ENCODE data around the gene ROR1. TPM values are rescaled to one million over a fixed set of nuclear protein-coding genes. Genes with fewer than 3 reads are reported as not detected.

ROR1 gene
- total RNA-seq, 1 donor: 52.5 TPM

GRCh38 chr1:63929106-63929478 is 155.3 kb downstream of the ROR1 start:
- no peak for TF ChIP-seq CTCF (IDR thresholded peaks at IDR 0.05; ENCODE audit: extremely low read depth, low read depth, low read length)
- Histone ChIP-seq H2AFZ (ENCODE audit: low read length) (no peak overlapping the region), H3K27ac (ENCODE audit: low read depth, low read length) (peak overlapping the region; percentile 52), H3K36me3 (ENCODE audit: insufficient read depth, low read length) (no peaks in the 10 kb centered on the region), H3K4me3 (ENCODE audit: insufficient read depth, low read length) (no peak overlapping the region), H3K4me1 (ENCODE audit: insufficient read depth, low read length) (peaks cover 23% of the 10 kb centered on the region), H3K4me2 (ENCODE audit: insufficient read depth, low read length) (peak overlapping the region; percentile 37), H3K9me3 (ENCODE audit: low read depth, low read length) (no peaks in the 10 kb centered on the region), H3K27me3 (ENCODE audit: insufficient read depth, low read length) (no peaks in the 10 kb centered on the region), H3K79me2 (ENCODE audit: insufficient read depth, low read length) (peaks cover 60% of the 10 kb centered on the region), H4K20me1 (ENCODE audit: insufficient read depth, low read length) (no peaks in the 10 kb centered on the region)
- DNase-seq (ENCODE audit: insufficient read length, low spot score, missing footprints): no peak

GRCh38 chr1:63931468-63931867 is 157.7 kb downstream of the ROR1 start:
- no peak overlapping the region for H2AFZ ChIP-seq (ENCODE audit: low read length)
- peak overlapping the region; percentile 40 for H3K27ac ChIP-seq (ENCODE audit: low read depth, low read length)
- H3K27me3 ChIP-seq (ENCODE audit: insufficient read depth, low read length): no peaks in the 10 kb centered on the region
- H3K4me3 ChIP-seq (ENCODE audit: insufficient read depth, low read length): no peak overlapping the region
- no peak overlapping the region for H3K4me2 ChIP-seq (ENCODE audit: insufficient read depth, low read length)
- H3K4me1 ChIP-seq (ENCODE audit: insufficient read depth, low read length): peaks cover 26% of the 10 kb centered on the region
- H3K36me3 ChIP-seq (ENCODE audit: insufficient read depth, low read length): no peaks in the 10 kb centered on the region
- TF ChIP-seq CTCF (IDR thresholded peaks at IDR 0.05; ENCODE audit: extremely low read depth, low read depth, low read length): no peak
- DNase-seq (ENCODE audit: insufficient read length, low spot score, missing footprints): no peak
- H3K79me2 ChIP-seq (ENCODE audit: insufficient read depth, low read length): peaks cover 67% of the 10 kb centered on the region
- H3K9me3 ChIP-seq (ENCODE audit: low read depth, low read length): no peaks in the 10 kb centered on the region
- H4K20me1 ChIP-seq (ENCODE audit: insufficient read depth, low read length): no peaks in the 10 kb centered on the region

- Histone ChIP-seq H3K4me1 (ENCODE audit: insufficient read depth, low read length) (peaks cover 15% of the 10 kb centered on the region), H3K9me3 (ENCODE audit: low read depth, low read length) (no peaks in the 10 kb centered on the region), H3K4me2 (ENCODE audit: insufficient read depth, low read length) (no peak overlapping the region), H3K27ac (ENCODE audit: low read depth, low read length) (no peak overlapping the region), H2AFZ (ENCODE audit: low read length) (no peak overlapping the region), H3K4me3 (ENCODE audit: insufficient read depth, low read length) (no peak overlapping the region), H3K36me3 (ENCODE audit: insufficient read depth, low read length) (no peaks in the 10 kb centered on the region), H3K79me2 (ENCODE audit: insufficient read depth, low read length) (peaks cover 60% of the 10 kb centered on the region), H4K20me1 (ENCODE audit: insufficient read depth, low read length) (no peaks in the 10 kb centered on the region), H3K27me3 (ENCODE audit: insufficient read depth, low read length) (no peaks in the 10 kb centered on the region)
- no peak for DNase-seq (ENCODE audit: insufficient read length, low spot score, missing footprints)
- TF ChIP-seq CTCF (IDR thresholded peaks at IDR 0.05; ENCODE audit: extremely low read depth, low read depth, low read length): no peak
These were observed 160.9 kb downstream of the ROR1 start for GRCh38 chr1:63934697-63935096.

- DNase-seq (ENCODE audit: insufficient read length, low spot score, missing footprints): peak; percentile 47
- Histone ChIP-seq H2AFZ (ENCODE audit: low read length) (no peak overlapping the region), H3K27ac (ENCODE audit: low read depth, low read length) (no peak overlapping the region), H3K36me3 (ENCODE audit: insufficient read depth, low read length) (no peaks in the 10 kb centered on the region), H3K9me3 (ENCODE audit: low read depth, low read length) (no peaks in the 10 kb centered on the region), H3K79me2 (ENCODE audit: insufficient read depth, low read length) (peaks cover 58% of the 10 kb centered on the region), H3K4me2 (ENCODE audit: insufficient read depth, low read length) (no peak overlapping the region), H3K4me3 (ENCODE audit: insufficient read depth, low read length) (no peak overlapping the region), H3K27me3 (ENCODE audit: insufficient read depth, low read length) (no peaks in the 10 kb centered on the region), H4K20me1 (ENCODE audit: insufficient read depth, low read length) (no peaks in the 10 kb centered on the region), H3K4me1 (ENCODE audit: insufficient read depth, low read length) (peaks cover 15% of the 10 kb centered on the region)
- peak; percentile 33 for TF ChIP-seq CTCF (IDR thresholded peaks at IDR 0.05; ENCODE audit: extremely low read depth, low read depth, low read length)
These were observed 161.3 kb downstream of the ROR1 start for GRCh38 chr1:63935143-63935542.

Data from osteoblast (primary cell).